Measurements from ENCODE around the gene PDE9A.
"Not testable (repeated sequence)": the region's sequence is repeated elsewhere in the genome, so short reads cannot be mapped to it uniquely, and the experiment has no call there.

Gene PDE9A

DNA sequence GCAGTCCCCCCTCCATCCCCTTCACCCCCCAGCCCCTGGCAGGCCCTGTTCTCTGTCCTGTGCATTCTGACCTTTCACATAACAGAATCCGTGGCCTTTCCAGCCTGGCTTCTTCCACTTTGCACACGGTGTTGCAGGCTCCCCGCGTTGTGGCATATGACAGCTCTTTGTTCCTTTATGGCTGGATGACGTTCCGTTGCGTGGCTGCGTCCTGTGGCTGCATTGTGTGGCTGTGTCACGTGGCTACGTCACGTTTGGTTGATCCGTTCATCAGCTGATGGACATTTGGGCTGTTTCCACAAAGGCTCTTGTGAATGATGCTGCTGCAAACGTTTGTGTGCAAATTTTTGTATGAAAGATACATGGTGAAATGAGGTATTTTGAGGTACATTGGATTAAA lies 53.3 kb downstream of the PDE9A start:
- no peak overlapping the region for H3K27ac Mint-ChIP-seq

GRCh38 chr21:42707207-42707830 lies 53.9 kb downstream of the PDE9A start:
- Mint-ChIP-seq H3K4me1 (peaks cover 62% of the 10 kb centered on the region), H3K36me3 (ENCODE audit: low read depth) (peaks cover 33% of the 10 kb centered on the region), H3K4me3 (no peak overlapping the region), H3K27me3 (ENCODE audit: low read depth, poor library complexity) (peaks cover 3% of the 10 kb centered on the region), H3K27ac (no peak overlapping the region), H3K9me3 (peaks cover 9% of the 10 kb centered on the region)
- DNase-seq: no peak
- TF ChIP-seq, protein P1, sequence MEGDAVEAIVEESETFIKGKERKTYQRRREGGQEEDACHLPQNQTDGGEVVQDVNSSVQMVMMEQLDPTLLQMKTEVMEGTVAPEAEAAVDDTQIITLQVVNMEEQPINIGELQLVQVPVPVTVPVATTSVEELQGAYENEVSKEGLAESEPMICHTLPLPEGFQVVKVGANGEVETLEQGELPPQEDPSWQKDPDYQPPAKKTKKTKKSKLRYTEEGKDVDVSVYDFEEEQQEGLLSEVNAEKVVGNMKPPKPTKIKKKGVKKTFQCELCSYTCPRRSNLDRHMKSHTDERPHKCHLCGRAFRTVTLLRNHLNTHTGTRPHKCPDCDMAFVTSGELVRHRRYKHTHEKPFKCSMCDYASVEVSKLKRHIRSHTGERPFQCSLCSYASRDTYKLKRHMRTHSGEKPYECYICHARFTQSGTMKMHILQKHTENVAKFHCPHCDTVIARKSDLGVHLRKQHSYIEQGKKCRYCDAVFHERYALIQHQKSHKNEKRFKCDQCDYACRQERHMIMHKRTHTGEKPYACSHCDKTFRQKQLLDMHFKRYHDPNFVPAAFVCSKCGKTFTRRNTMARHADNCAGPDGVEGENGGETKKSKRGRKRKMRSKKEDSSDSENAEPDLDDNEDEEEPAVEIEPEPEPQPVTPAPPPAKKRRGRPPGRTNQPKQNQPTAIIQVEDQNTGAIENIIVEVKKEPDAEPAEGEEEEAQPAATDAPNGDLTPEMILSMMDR (IDR thresholded peaks at IDR 0.05): no peak

More for the DNA sequence above, 53.3 kb downstream of the PDE9A start:
- DNase-seq: no peak
- Mint-ChIP-seq H3K36me3 (ENCODE audit: low read depth) (peaks cover 37% of the 10 kb centered on the region), H3K4me1 (peaks cover 60% of the 10 kb centered on the region), H3K27me3 (ENCODE audit: low read depth, poor library complexity) (peaks cover 3% of the 10 kb centered on the region), H3K4me3 (no peak overlapping the region), H3K9me3 (peaks cover 15% of the 10 kb centered on the region)
- TF ChIP-seq, protein P1 (IDR thresholded peaks at IDR 0.05): no peak

DNA sequence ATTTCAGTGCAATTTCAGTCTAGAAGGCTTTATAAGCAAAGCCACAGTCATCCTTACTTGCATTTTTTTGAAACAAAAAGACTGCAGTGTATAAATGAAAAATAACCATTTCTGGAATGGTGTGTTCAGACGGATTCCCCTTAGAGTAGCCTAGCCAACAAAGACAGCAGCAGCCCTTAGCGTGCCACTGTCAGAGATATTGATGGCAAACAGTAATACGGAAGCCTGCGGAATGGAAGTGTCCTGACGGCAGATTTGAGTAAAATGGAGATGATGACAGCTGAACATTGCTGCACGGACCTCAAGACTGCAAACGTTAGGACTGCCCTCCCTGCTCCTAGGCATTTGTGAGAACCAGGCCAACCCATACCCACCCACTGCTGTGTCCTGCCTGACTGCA lies 54.7 kb downstream of the PDE9A start:
- H3K4me3 Mint-ChIP-seq: no peak overlapping the region
- peaks cover 56% of the 10 kb centered on the region for H3K4me1 Mint-ChIP-seq
- peaks cover 3% of the 10 kb centered on the region for H3K27me3 Mint-ChIP-seq (ENCODE audit: low read depth, poor library complexity)
- no peak for DNase-seq
- no peak overlapping the region for H3K27ac Mint-ChIP-seq
- peaks cover 33% of the 10 kb centered on the region for H3K36me3 Mint-ChIP-seq (ENCODE audit: low read depth)
- TF ChIP-seq, protein P1 (IDR thresholded peaks at IDR 0.05): no peak
- H3K9me3 Mint-ChIP-seq: peaks cover 3% of the 10 kb centered on the region

DNA sequence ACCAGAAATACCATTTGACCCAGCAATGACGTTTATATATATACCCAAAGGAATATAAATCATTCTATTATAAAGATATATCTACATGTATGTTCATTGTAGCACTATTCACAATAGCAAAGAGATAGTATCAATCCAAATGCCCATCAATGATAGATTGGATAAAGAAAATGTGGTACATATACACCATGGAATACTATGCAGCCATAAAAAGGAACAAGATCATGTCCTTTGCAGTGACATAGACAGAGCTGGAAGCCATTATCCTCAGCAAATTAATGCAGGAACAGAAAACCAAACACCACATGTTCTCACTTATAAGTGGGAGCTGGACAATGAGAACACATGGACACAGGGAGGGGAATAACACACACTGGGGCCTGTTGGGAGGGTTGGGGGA lies 55.5 kb downstream of the PDE9A start:
- not testable (repeated sequence) for DNase-seq; H3K4me3 Mint-ChIP-seq; H3K27ac Mint-ChIP-seq; H3K27me3 Mint-ChIP-seq (ENCODE audit: low read depth, poor library complexity); H3K9me3 Mint-ChIP-seq
- peaks cover 48% of the 10 kb centered on the region for H3K4me1 Mint-ChIP-seq
- H3K36me3 Mint-ChIP-seq (ENCODE audit: low read depth): peaks cover 34% of the 10 kb centered on the region

DNA sequence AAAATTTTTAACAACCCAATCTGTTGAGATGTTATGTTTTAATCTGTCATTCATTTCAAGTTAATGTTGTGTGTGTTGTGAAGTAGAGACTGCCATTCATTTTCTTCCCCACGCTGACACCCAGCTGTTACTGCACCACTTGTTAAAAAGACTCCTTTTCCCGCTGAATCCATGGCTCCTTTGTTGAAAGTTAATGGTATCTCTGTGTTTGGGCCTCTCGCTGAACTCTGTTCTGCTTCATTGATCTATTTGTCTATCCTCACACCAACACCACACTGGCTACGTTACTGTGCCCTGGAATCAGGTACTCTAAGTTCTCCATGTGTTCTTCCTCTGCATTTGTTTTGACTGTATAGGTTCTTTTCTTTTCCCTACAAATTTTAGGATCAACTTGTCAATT lies 58.2 kb downstream of the PDE9A start:
- H3K9me3 Mint-ChIP-seq: no peaks in the 10 kb centered on the region
- H3K36me3 Mint-ChIP-seq (ENCODE audit: low read depth): peaks cover 40% of the 10 kb centered on the region
- peak overlapping the region; percentile 2 for H3K4me3 Mint-ChIP-seq
- no peaks in the 10 kb centered on the region for H3K27me3 Mint-ChIP-seq (ENCODE audit: low read depth, poor library complexity)
- no peak for DNase-seq
- peak overlapping the region; percentile 85 for H3K27ac Mint-ChIP-seq
- TF ChIP-seq, protein P1 (IDR thresholded peaks at IDR 0.05): no peak
- peaks cover 25% of the 10 kb centered on the region for H3K4me1 Mint-ChIP-seq

DNA sequence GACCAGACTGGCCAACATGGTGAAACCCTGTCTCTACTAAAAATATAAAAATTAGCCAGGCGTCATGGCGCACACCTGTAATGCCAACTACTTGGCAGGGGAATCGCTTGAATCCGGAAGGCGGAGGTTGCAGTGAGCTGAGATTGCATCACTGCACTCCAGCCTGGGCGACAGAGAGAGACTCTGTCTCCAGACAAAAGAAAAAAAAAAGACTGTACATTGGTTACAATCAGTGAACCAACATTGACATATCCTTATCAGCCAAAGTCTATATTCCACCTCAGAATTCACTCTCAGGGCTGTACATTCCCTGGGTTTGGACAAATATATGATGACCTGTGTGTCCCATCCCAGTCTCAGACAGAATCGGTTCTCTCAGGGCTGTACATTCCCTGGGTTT lies 62.0 kb downstream of the PDE9A start:
- not testable (repeated sequence) for H3K27me3 Mint-ChIP-seq (ENCODE audit: low read depth, poor library complexity); H3K9me3 Mint-ChIP-seq; H3K27ac Mint-ChIP-seq; H3K4me3 Mint-ChIP-seq; DNase-seq
- peaks cover 24% of the 10 kb centered on the region for H3K4me1 Mint-ChIP-seq
- peaks cover 51% of the 10 kb centered on the region for H3K36me3 Mint-ChIP-seq (ENCODE audit: low read depth)

- Mint-ChIP-seq H3K9me3 (no peaks in the 10 kb centered on the region), H3K27me3 (ENCODE audit: low read depth, poor library complexity) (no peaks in the 10 kb centered on the region), H3K36me3 (ENCODE audit: low read depth) (peaks cover 50% of the 10 kb centered on the region), H3K27ac (no peak overlapping the region), H3K4me1 (peaks cover 31% of the 10 kb centered on the region), H3K4me3 (no peak overlapping the region)
- TF ChIP-seq, protein P1 (IDR thresholded peaks at IDR 0.05): no peak
- no peak for DNase-seq
These were observed 62.7 kb downstream of the PDE9A start for GRCh38 chr21:42716074-42716473.

DNA sequence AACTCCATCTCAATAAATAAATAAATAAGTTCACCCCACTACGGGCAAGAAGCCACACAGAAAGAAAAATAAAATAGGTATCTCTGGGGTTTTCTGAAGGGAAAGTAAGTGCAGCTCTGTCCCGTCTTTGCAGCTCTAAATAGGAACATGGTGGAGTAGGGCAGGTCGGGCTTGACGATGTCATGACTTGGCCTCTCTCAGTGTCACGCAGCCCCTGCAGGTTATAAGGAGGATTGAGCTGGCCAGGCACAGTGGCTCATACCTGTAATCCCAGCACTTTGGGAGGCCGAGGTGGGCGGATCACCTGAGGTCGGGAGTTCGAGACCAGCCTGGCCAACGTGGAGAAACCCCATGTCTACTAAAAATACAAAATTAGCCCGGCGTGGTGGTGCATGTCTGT lies 67.1 kb downstream of the PDE9A start:
- H3K4me3 Mint-ChIP-seq; H3K27me3 Mint-ChIP-seq (ENCODE audit: low read depth, poor library complexity); H3K27ac Mint-ChIP-seq; DNase-seq; H3K9me3 Mint-ChIP-seq: not testable (repeated sequence)
- Mint-ChIP-seq H3K36me3 (ENCODE audit: low read depth) (peaks cover 27% of the 10 kb centered on the region), H3K4me1 (peaks cover 57% of the 10 kb centered on the region)

Data from nephron progenitor cell (in vitro differentiated cells).